ENCODE results near the gene ENTPD8.

The ENTPD8 gene

GRCh38 chr9:137396634-137397367, 44.4 kb downstream of the ENTPD8 start:
- peaks cover 0 to 33% of the 10 kb centered on the region in 2 experiments for H3K36me3 ChIP-seq (ENCODE audit: control insufficient read depth in 1 of 2, insufficient read depth in 2 of 2, low read depth in 1 of 2, low read length in 2 of 2)
- no peak overlapping the region for H3K4ac ChIP-seq (ENCODE audit: low read depth in 1 of 2, low read length in 2 of 2)
- H3K27me3 ChIP-seq (ENCODE audit: control insufficient read depth in 1 of 2, insufficient read depth in 1 of 2, low read length in 2 of 2): no peaks in the 10 kb centered on the region
- H3K4me3 ChIP-seq (ENCODE audit: insufficient read depth in 1 of 2, low read depth in 1 of 2, low read length in 2 of 2): no peak overlapping the region
- H3K14ac ChIP-seq (ENCODE audit: low read length in 2 of 2): peak overlapping the region in 1 of 2 experiments; percentile 30
- peaks cover 2% of the 10 kb centered on the region for H3K9me3 ChIP-seq (ENCODE audit: control insufficient read depth, low read length)
- H2BK5ac ChIP-seq (ENCODE audit: low read depth, low read length, poor library complexity, severe bottlenecking): no peak overlapping the region
- H4K8ac ChIP-seq (ENCODE audit: low read length): no peak overlapping the region
- no peak overlapping the region for H3K27ac ChIP-seq (ENCODE audit: low read length, poor library complexity, severe bottlenecking)
- H3K18ac ChIP-seq (ENCODE audit: low read depth in 1 of 2, low read length in 2 of 2): no peak overlapping the region
- no peak overlapping the region for H2BK120ac ChIP-seq (ENCODE audit: low read depth, low read length)
- H2AK5ac ChIP-seq (ENCODE audit: low read length, severe bottlenecking): no peak overlapping the region
- no peak overlapping the region for H4K91ac ChIP-seq (ENCODE audit: low read length)
- H3K4me1 ChIP-seq (ENCODE audit: control insufficient read depth, insufficient read depth, low read depth, low read length): peaks cover 14% of the 10 kb centered on the region
- no peak overlapping the region for H3K23ac ChIP-seq (ENCODE audit: low read length in 2 of 2)
- H2AFZ ChIP-seq (ENCODE audit: low read depth, low read length): no peak overlapping the region
- WGBS: 95% methylated on average over 26 of the region's 26 CpGs
- DNase-seq: no peak
- H3K79me1 ChIP-seq (replicated peaks; ENCODE audit: low read length, poor library complexity, severe bottlenecking): peaks cover 8% of the 10 kb centered on the region
- H3K4me2 ChIP-seq (ENCODE audit: low read length, poor library complexity, severe bottlenecking): no peak overlapping the region
- H2BK15ac ChIP-seq (ENCODE audit: low read depth, poor library complexity, severe bottlenecking): no peak overlapping the region
- no peak overlapping the region for H3K9ac ChIP-seq (ENCODE audit: low read length)
- no peak overlapping the region for H2BK12ac ChIP-seq (ENCODE audit: low read length in 2 of 2)

DNA sequence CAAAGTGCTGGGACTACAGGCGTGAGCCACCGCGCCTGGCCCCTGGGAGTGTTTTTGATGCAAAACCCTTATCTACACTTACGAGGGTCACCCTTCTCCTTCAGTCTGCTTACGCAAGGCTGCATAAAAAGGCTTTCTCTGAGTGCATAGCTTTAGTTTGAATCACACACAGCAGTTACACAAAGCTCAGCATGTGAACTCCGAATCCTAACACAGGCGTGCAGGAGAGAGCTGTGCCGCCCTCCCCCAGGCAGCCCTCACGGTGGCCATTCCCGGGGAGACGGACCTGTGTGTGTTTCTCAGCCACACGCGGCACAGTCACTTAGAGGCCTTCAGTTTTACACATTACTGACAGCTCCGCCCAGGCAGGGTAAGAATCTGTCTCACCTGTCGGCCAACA, 44.9 kb downstream of the ENTPD8 start:
- Histone ChIP-seq H3K4ac (ENCODE audit: low read depth in 1 of 2, low read length in 2 of 2) (no peak overlapping the region), H3K27me3 (ENCODE audit: control insufficient read depth in 1 of 2, insufficient read depth in 1 of 2, low read length in 2 of 2) (no peaks in the 10 kb centered on the region), H4K91ac (ENCODE audit: low read length) (no peak overlapping the region), H3K9ac (ENCODE audit: low read length) (no peak overlapping the region), H2BK5ac (ENCODE audit: low read depth, low read length, poor library complexity, severe bottlenecking) (no peak overlapping the region), H3K36me3 (ENCODE audit: control insufficient read depth in 1 of 2, insufficient read depth in 2 of 2, low read depth in 1 of 2, low read length in 2 of 2) (peaks cover 0 to 35% of the 10 kb centered on the region in 2 experiments), H2AFZ (ENCODE audit: low read depth, low read length) (no peak overlapping the region), H3K9me3 (ENCODE audit: control insufficient read depth, low read length) (peaks cover 2% of the 10 kb centered on the region), H2BK120ac (ENCODE audit: low read depth, low read length) (no peak overlapping the region), H3K4me2 (ENCODE audit: low read length, poor library complexity, severe bottlenecking) (no peak overlapping the region), H2AK5ac (ENCODE audit: low read length, severe bottlenecking) (no peak overlapping the region), H2BK15ac (ENCODE audit: low read depth, poor library complexity, severe bottlenecking) (no peak overlapping the region), H3K4me3 (ENCODE audit: insufficient read depth in 1 of 2, low read depth in 1 of 2, low read length in 2 of 2) (no peak overlapping the region), H3K18ac (ENCODE audit: low read depth in 1 of 2, low read length in 2 of 2) (no peak overlapping the region), H3K79me1 (replicated peaks; ENCODE audit: low read length, poor library complexity, severe bottlenecking) (peaks cover 8% of the 10 kb centered on the region), H2BK12ac (ENCODE audit: low read length in 2 of 2) (no peak overlapping the region), H3K14ac (ENCODE audit: low read length in 2 of 2) (no peak overlapping the region), H3K23ac (ENCODE audit: low read length in 2 of 2) (no peak overlapping the region), H4K8ac (ENCODE audit: low read length) (no peak overlapping the region), H3K4me1 (ENCODE audit: control insufficient read depth, insufficient read depth, low read depth, low read length) (peaks cover 14% of the 10 kb centered on the region), H3K27ac (ENCODE audit: low read length, poor library complexity, severe bottlenecking) (no peak overlapping the region)
- WGBS: 65% methylated on average over 15 of the region's 15 CpGs
- DNase-seq: peak; percentile 88

DNA sequence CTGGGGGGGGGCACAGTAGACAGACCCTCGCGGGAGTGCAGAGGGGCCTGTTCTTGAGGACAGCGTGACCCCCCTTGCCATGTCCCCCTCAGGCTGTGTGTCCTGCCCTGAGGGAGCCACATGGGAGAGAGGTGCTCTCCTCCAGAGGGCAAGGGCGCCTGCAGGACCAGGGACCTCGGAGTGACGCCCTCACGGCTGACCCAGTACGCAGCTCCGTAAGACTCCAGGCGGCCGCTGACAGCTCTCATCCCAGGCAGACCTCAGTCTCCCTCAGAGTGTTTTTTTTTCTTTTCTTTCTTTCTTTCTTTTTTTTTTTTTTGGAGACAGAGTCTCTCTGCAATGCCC, 45.5 kb downstream of the ENTPD8 start:
- Histone ChIP-seq H3K9ac (ENCODE audit: low read length) (no peak overlapping the region), H3K18ac (ENCODE audit: low read depth in 1 of 2, low read length in 2 of 2) (peak overlapping the region in 1 of 2 experiments; percentile 9), H3K4me3 (ENCODE audit: insufficient read depth in 1 of 2, low read depth in 1 of 2, low read length in 2 of 2) (no peak overlapping the region), H3K4me1 (ENCODE audit: control insufficient read depth, insufficient read depth, low read depth, low read length) (peaks cover 14% of the 10 kb centered on the region), H3K9me3 (ENCODE audit: control insufficient read depth, low read length) (peaks cover 2% of the 10 kb centered on the region), H3K36me3 (ENCODE audit: control insufficient read depth in 1 of 2, insufficient read depth in 2 of 2, low read depth in 1 of 2, low read length in 2 of 2) (peaks cover 0 to 41% of the 10 kb centered on the region in 2 experiments), H2BK15ac (ENCODE audit: low read depth, poor library complexity, severe bottlenecking) (no peak overlapping the region), H4K8ac (ENCODE audit: low read length) (no peak overlapping the region), H3K23ac (ENCODE audit: low read length in 2 of 2) (no peak overlapping the region), H2BK120ac (ENCODE audit: low read depth, low read length) (no peak overlapping the region), H2AK5ac (ENCODE audit: low read length, severe bottlenecking) (no peak overlapping the region), H3K79me1 (replicated peaks; ENCODE audit: low read length, poor library complexity, severe bottlenecking) (peaks cover 8% of the 10 kb centered on the region), H4K91ac (ENCODE audit: low read length) (no peak overlapping the region), H3K4me2 (ENCODE audit: low read length, poor library complexity, severe bottlenecking) (no peak overlapping the region), H2AFZ (ENCODE audit: low read depth, low read length) (no peak overlapping the region), H3K14ac (ENCODE audit: low read length in 2 of 2) (no peak overlapping the region), H3K4ac (ENCODE audit: low read depth in 1 of 2, low read length in 2 of 2) (no peak overlapping the region), H2BK5ac (ENCODE audit: low read depth, low read length, poor library complexity, severe bottlenecking) (no peak overlapping the region), H3K27me3 (ENCODE audit: control insufficient read depth in 1 of 2, insufficient read depth in 1 of 2, low read length in 2 of 2) (no peaks in the 10 kb centered on the region), H3K27ac (ENCODE audit: low read length, poor library complexity, severe bottlenecking) (no peak overlapping the region), H2BK12ac (ENCODE audit: low read length in 2 of 2) (no peak overlapping the region)
- 92% methylated on average over 11 of the region's 11 CpGs for WGBS
- DNase-seq: no peak

DNA sequence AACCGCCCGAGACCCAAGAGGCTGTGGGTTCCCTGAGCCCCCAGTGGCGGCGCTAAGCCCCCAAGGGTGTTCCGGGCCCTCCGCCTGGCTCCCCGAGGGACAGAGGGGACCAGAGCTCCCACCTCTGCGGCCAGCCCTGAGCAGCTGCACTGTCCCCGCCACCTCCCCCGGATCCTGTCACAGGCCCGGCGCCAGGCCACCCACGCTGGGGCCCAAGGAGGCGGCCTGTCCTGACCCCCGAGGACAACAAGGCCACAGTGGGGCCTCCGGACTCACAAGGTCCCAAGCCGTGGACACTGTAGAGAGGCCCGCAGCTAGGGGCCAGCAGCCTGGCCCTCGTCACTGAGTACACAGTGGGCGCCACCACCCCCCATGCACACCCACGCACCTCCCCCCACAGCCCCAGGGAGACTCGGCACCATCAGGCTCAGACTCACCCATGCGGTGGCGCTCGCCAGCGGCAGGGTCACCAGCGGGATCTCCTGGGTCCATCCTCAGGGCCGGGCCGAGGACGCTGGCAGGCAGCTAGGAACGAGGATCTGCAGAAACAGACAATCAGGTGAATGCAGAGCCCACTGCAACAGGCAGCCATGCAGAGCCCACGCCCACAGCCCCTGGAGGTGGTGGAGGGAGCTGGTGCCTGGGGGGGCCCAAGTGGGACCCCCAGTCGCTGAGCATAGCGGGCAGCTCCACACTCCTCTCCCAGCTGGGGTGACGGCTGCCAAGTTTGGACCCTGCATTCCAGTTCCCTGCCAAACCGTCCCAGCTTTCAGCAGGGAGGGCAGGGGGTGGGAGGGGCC, 46.1 kb downstream of the ENTPD8 start:
- Histone ChIP-seq H3K4ac (ENCODE audit: low read depth in 1 of 2, low read length in 2 of 2) (no peak overlapping the region), H3K27ac (ENCODE audit: low read length, poor library complexity, severe bottlenecking) (no peak overlapping the region), H3K9me3 (ENCODE audit: control insufficient read depth, low read length) (peaks cover 2% of the 10 kb centered on the region), H3K14ac (ENCODE audit: low read length in 2 of 2) (no peak overlapping the region), H3K4me2 (ENCODE audit: low read length, poor library complexity, severe bottlenecking) (no peak overlapping the region), H3K4me1 (ENCODE audit: control insufficient read depth, insufficient read depth, low read depth, low read length) (peaks cover 14% of the 10 kb centered on the region), H3K4me3 (ENCODE audit: insufficient read depth in 1 of 2, low read depth in 1 of 2, low read length in 2 of 2) (no peak overlapping the region), H3K36me3 (ENCODE audit: control insufficient read depth in 1 of 2, insufficient read depth in 2 of 2, low read depth in 1 of 2, low read length in 2 of 2) (peaks cover 0 to 42% of the 10 kb centered on the region in 2 experiments), H3K27me3 (ENCODE audit: control insufficient read depth in 1 of 2, insufficient read depth in 1 of 2, low read length in 2 of 2) (no peaks in the 10 kb centered on the region), H3K79me1 (replicated peaks; ENCODE audit: low read length, poor library complexity, severe bottlenecking) (peaks cover 8% of the 10 kb centered on the region), H4K91ac (ENCODE audit: low read length) (no peak overlapping the region), H2AFZ (ENCODE audit: low read depth, low read length) (no peak overlapping the region), H3K9ac (ENCODE audit: low read length) (no peak overlapping the region), H4K8ac (ENCODE audit: low read length) (no peak overlapping the region), H2BK12ac (ENCODE audit: low read length in 2 of 2) (no peak overlapping the region), H2AK5ac (ENCODE audit: low read length, severe bottlenecking) (no peak overlapping the region), H2BK5ac (ENCODE audit: low read depth, low read length, poor library complexity, severe bottlenecking) (no peak overlapping the region), H2BK15ac (ENCODE audit: low read depth, poor library complexity, severe bottlenecking) (no peak overlapping the region), H3K18ac (ENCODE audit: low read depth in 1 of 2, low read length in 2 of 2) (no peak overlapping the region), H3K23ac (ENCODE audit: low read length in 2 of 2) (no peak overlapping the region), H2BK120ac (ENCODE audit: low read depth, low read length) (no peak overlapping the region)
- DNase-seq: no peak
- WGBS: 93% methylated on average over 33 of the region's 36 CpGs

Measured in mesenchymal stem cell (in vitro differentiated cells and primary cell).